ENCODE data around the gene SLAMF7. TPM values are rescaled to one million over a fixed set of nuclear protein-coding genes. Genes with fewer than 3 reads are reported as not detected.

Gene SLAMF7
- total and polyA plus RNA-seq, 2 experiments from 2014 or later, result 0.11 TPM; not detected in 1

DNA sequence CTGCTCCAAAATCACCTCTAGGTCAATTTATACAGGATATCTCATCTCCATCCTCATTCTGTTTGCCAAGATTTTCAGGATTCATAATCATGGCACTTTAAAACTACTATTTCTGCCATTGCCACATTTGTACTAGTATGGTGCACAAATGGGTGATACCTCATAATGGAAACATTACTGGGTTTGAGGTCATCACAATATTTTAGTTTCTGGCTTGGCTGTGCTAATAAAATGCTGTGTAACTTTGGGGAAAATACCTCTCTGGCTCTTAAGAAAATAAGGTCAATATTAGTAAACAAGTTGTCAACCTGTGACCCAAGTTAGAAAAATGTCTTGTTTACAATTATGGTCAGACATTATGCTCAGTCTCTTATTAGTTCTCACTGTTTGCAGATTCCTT is 4.7 kb upstream of the SLAMF7 start (continued):
- TF ChIP-seq, protein P1, sequence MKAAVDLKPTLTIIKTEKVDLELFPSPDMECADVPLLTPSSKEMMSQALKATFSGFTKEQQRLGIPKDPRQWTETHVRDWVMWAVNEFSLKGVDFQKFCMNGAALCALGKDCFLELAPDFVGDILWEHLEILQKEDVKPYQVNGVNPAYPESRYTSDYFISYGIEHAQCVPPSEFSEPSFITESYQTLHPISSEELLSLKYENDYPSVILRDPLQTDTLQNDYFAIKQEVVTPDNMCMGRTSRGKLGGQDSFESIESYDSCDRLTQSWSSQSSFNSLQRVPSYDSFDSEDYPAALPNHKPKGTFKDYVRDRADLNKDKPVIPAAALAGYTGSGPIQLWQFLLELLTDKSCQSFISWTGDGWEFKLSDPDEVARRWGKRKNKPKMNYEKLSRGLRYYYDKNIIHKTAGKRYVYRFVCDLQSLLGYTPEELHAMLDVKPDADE (IDR thresholded peaks at IDR 0.05), result no peak
- no peak for TF ChIP-seq EZH2phosphoT487 (IDR thresholded peaks at IDR 0.05; ENCODE audit: unreplicated experiment)

DNA sequence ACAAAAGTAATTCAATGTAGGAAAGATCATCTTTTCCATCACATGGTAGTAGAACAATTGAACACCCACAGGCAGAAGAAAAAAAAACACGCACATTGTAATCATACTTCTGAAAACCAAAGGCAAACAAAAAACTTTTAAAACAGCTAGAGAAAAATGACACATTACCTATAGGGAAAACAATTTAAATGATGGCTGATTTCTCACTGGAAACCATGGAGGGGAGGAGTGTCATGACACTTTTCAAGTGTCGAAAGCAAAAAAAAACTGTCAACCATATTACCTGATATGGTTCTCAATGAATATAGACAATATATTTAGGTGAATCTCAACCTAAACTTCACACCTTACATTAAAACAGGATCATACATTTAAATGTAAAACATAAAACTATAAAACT is 776 bp upstream of the SLAMF7 start:
- H3K9me3 Mint-ChIP-seq, result peaks cover 17% of the 10 kb centered on the region
- no peak overlapping the region for H3K4me3 ChIP-seq
- no peaks in the 10 kb centered on the region for H4K20me1 ChIP-seq (replicated peaks; ENCODE audit: insufficient read depth)
- no peaks in the 10 kb centered on the region for H3F3A ChIP-seq (replicated peaks; ENCODE audit: low read depth)
- H3K27ac Mint-ChIP-seq, result no peak overlapping the region
- no peaks in the 10 kb centered on the region; the same call in 1 of the 3 replicates for H3K4me1 Mint-ChIP-seq
- no peaks in the 10 kb centered on the region for H3K36me3 ChIP-seq (ENCODE audit: insufficient read depth)
- H3K27me3 Mint-ChIP-seq (ENCODE audit: insufficient read depth, low read depth, poor library complexity), result no peaks in the 10 kb centered on the region
- TF ChIP-seq ZNF114 (CRISPR knock-in tag; IDR thresholded peaks at IDR 0.05), result no peak
- H3K27ac ChIP-seq (ENCODE audit: low read depth), result no peak overlapping the region
- peaks cover 8% of the 10 kb centered on the region; the same call in 2 of the 3 replicates for H3K36me3 Mint-ChIP-seq (ENCODE audit: low read depth)
- DNase-seq (ENCODE audit: low spot score) (no peak), ATAC-seq (no peak)
- peaks cover 3% of the 10 kb centered on the region; the same call in 1 of the 2 replicates for H3K9me2 ChIP-seq (ENCODE audit: insufficient read depth)
- no peaks in the 10 kb centered on the region for H3K4me1 ChIP-seq (ENCODE audit: insufficient read depth)
- H3K4me3 Mint-ChIP-seq, result no peak overlapping the region
- no peaks in the 10 kb centered on the region for H3K27me3 ChIP-seq (ENCODE audit: insufficient read depth)
- H3K79me2 ChIP-seq (replicated peaks; ENCODE audit: insufficient read depth), result no peaks in the 10 kb centered on the region
- H3K4me2 ChIP-seq, result no peak overlapping the region
- H2AFZ ChIP-seq, result no peak overlapping the region

DNA sequence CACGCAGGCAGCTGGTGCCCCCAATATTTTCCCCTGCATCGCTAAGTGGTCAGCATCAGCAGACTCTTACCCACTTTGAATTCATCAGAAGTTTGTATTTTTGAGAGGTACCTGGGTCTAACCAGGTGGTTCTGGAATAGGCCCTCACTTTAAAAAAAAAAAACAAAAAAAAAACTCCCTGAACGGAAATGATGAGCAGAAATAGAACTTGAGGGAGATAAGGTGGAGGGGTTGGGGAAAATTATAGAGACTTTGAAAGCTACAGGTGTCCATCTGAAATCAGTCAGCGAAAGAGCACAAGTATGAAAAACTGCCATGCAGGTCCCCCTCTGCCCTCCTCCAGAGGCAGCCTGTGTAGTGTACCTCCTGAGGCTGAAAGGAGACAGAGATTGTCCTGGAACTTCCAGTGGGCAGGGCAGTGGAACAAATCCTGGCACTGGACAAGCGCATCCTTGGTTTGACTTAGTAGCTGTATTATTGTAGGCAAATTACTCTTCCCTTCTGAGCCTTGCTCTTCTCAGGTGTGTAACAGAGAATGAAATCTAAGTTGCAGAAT is 1.2 kb downstream of the SLAMF7 start:
- no peaks in the 10 kb centered on the region for H4K20me1 ChIP-seq (replicated peaks; ENCODE audit: insufficient read depth)
- H3K4me3 Mint-ChIP-seq, result no peak overlapping the region
- peaks cover 3% of the 10 kb centered on the region; the same call in 1 of the 2 replicates for H3K9me2 ChIP-seq (ENCODE audit: insufficient read depth)
- H3K27ac Mint-ChIP-seq, result no peak overlapping the region
- peaks cover 6% of the 10 kb centered on the region for H3K4me1 Mint-ChIP-seq
- no peaks in the 10 kb centered on the region for H3K4me1 ChIP-seq (ENCODE audit: insufficient read depth)
- no peak overlapping the region for H3K27ac ChIP-seq (ENCODE audit: low read depth)
- H3K4me3 ChIP-seq, result no peak overlapping the region
- no peak overlapping the region for H2AFZ ChIP-seq
- H3K4me2 ChIP-seq, result no peak overlapping the region
- peaks cover 17% of the 10 kb centered on the region for H3K9me3 Mint-ChIP-seq
- H3K27me3 Mint-ChIP-seq (ENCODE audit: insufficient read depth, low read depth, poor library complexity), result no peaks in the 10 kb centered on the region
- no peaks in the 10 kb centered on the region for H3K27me3 ChIP-seq (ENCODE audit: insufficient read depth)
- H3K36me3 Mint-ChIP-seq (ENCODE audit: low read depth), result peaks cover 8% of the 10 kb centered on the region; the same call in 2 of the 3 replicates
- H3K79me2 ChIP-seq (replicated peaks; ENCODE audit: insufficient read depth), result no peaks in the 10 kb centered on the region
- DNase-seq (ENCODE audit: low spot score) (no peak), ATAC-seq (no peak)
- H3K36me3 ChIP-seq (ENCODE audit: insufficient read depth), result no peaks in the 10 kb centered on the region
- H3F3A ChIP-seq (replicated peaks; ENCODE audit: low read depth), result no peaks in the 10 kb centered on the region
- TF ChIP-seq, protein P2, sequence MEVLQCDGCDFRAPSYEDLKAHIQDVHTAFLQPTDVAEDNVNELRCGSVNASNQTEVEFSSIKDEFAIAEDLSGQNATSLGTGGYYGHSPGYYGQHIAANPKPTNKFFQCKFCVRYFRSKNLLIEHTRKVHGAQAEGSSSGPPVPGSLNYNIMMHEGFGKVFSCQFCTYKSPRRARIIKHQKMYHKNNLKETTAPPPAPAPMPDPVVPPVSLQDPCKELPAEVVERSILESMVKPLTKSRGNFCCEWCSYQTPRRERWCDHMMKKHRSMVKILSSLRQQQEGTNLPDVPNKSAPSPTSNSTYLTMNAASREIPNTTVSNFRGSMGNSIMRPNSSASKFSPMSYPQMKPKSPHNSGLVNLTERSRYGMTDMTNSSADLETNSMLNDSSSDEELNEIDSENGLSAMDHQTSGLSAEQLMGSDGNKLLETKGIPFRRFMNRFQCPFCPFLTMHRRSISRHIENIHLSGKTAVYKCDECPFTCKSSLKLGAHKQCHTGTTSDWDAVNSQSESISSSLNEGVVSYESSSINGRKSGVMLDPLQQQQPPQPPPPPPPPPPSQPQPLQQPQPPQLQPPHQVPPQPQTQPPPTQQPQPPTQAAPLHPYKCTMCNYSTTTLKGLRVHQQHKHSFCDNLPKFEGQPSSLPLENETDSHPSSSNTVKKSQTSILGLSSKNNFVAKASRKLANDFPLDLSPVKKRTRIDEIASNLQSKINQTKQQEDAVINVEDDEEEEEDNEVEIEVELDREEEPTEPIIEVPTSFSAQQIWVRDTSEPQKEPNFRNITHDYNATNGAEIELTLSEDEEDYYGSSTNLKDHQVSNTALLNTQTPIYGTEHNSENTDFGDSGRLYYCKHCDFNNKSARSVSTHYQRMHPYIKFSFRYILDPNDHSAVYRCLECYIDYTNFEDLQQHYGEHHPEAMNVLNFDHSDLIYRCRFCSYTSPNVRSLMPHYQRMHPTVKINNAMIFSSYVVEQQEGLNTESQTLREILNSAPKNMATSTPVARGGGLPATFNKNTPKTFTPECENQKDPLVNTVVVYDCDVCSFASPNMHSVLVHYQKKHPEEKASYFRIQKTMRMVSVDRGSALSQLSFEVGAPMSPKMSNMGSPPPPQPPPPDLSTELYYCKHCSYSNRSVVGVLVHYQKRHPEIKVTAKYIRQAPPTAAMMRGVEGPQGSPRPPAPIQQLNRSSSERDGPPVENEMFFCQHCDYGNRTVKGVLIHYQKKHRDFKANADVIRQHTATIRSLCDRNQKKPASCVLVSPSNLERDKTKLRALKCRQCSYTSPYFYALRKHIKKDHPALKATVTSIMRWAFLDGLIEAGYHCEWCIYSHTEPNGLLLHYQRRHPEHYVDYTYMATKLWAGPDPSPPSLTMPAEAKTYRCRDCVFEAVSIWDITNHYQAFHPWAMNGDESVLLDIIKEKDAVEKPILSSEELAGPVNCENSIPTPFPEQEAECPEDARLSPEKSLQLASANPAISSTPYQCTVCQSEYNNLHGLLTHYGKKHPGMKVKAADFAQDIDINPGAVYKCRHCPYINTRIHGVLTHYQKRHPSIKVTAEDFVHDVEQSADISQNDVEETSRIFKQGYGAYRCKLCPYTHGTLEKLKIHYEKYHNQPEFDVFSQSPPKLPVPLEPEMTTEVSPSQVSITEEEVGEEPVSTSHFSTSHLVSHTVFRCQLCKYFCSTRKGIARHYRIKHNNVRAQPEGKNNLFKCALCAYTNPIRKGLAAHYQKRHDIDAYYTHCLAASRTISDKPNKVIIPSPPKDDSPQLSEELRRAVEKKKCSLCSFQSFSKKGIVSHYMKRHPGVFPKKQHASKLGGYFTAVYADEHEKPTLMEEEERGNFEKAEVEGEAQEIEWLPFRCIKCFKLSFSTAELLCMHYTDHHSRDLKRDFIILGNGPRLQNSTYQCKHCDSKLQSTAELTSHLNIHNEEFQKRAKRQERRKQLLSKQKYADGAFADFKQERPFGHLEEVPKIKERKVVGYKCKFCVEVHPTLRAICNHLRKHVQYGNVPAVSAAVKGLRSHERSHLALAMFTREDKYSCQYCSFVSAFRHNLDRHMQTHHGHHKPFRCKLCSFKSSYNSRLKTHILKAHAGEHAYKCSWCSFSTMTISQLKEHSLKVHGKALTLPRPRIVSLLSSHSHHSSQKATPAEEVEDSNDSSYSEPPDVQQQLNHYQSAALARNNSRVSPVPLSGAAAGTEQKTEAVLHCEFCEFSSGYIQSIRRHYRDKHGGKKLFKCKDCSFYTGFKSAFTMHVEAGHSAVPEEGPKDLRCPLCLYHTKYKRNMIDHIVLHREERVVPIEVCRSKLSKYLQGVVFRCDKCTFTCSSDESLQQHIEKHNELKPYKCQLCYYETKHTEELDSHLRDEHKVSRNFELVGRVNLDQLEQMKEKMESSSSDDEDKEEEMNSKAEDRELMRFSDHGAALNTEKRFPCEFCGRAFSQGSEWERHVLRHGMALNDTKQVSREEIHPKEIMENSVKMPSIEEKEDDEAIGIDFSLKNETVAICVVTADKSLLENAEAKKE (CRISPR knock-in tag; IDR thresholded peaks at IDR 0.05), result no peak
- no peak for TF ChIP-seq STAT1 (IDR thresholded peaks at IDR 0.05; ENCODE audit: unreplicated experiment)
- TF ChIP-seq EZH2 (IDR thresholded peaks at IDR 0.05; ENCODE audit: low read depth, unreplicated experiment), result no peak
- no peak for TF ChIP-seq POLR2AphosphoS5 (IDR thresholded peaks at IDR 0.05; ENCODE audit: low read depth)
- TF ChIP-seq ZNF331 (CRISPR knock-in tag; IDR thresholded peaks at IDR 0.05; ENCODE audit: low read depth), result no peak
- no peak for TF ChIP-seq JUNB (IDR thresholded peaks at IDR 0.05; ENCODE audit: unreplicated experiment)
- TF ChIP-seq, protein P3, sequence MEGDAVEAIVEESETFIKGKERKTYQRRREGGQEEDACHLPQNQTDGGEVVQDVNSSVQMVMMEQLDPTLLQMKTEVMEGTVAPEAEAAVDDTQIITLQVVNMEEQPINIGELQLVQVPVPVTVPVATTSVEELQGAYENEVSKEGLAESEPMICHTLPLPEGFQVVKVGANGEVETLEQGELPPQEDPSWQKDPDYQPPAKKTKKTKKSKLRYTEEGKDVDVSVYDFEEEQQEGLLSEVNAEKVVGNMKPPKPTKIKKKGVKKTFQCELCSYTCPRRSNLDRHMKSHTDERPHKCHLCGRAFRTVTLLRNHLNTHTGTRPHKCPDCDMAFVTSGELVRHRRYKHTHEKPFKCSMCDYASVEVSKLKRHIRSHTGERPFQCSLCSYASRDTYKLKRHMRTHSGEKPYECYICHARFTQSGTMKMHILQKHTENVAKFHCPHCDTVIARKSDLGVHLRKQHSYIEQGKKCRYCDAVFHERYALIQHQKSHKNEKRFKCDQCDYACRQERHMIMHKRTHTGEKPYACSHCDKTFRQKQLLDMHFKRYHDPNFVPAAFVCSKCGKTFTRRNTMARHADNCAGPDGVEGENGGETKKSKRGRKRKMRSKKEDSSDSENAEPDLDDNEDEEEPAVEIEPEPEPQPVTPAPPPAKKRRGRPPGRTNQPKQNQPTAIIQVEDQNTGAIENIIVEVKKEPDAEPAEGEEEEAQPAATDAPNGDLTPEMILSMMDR (conservative IDR thresholded peaks at IDR 0.05; ENCODE audit: low read depth in 2 of 2), result no peak
- TF ChIP-seq EZH2phosphoT487 (IDR thresholded peaks at IDR 0.05; ENCODE audit: unreplicated experiment), result no peak
- TF ChIP-seq CREB1 (CRISPR knock-in tag; IDR thresholded peaks at IDR 0.05; ENCODE audit: low read depth), result no peak
- no peak for TF ChIP-seq NANOG (IDR thresholded peaks at IDR 0.05; ENCODE audit: borderline replicate concordance)
